Right lobe of liver (tissue), 4 donors: ENCODE data around the gene C1QTNF8.

Experiments
- POLR2A ChIP-seq: fragments of 450-650 bp; IDR thresholded peaks from one replicate; pipeline ENCODE4 v1.6.1; 2017; ENCODE audit warnings: antibody characterized with exemption, mild to moderate bottlenecking
- TF ChIP-seq, protein P1 (sequence below), 4 donors: fragments of 200-600 bp in 3 of 4; fragments of 450-650 bp in 1 of 4; IDR thresholded peaks; one replicate each; pipeline versions ENCODE4 v1.5.1 to v1.8.0; 2016 to 2022; ENCODE audit warnings: antibody characterized with exemption in 4 of 4, mild to moderate bottlenecking in 2 of 4
- donor health status: DM: no; HTN: no; CAD: no.
- donor health status: DM: no; HTN: no; CAD: no.
- donor health status: DM: no; HTN: yes; CAD: no.

DNA sequence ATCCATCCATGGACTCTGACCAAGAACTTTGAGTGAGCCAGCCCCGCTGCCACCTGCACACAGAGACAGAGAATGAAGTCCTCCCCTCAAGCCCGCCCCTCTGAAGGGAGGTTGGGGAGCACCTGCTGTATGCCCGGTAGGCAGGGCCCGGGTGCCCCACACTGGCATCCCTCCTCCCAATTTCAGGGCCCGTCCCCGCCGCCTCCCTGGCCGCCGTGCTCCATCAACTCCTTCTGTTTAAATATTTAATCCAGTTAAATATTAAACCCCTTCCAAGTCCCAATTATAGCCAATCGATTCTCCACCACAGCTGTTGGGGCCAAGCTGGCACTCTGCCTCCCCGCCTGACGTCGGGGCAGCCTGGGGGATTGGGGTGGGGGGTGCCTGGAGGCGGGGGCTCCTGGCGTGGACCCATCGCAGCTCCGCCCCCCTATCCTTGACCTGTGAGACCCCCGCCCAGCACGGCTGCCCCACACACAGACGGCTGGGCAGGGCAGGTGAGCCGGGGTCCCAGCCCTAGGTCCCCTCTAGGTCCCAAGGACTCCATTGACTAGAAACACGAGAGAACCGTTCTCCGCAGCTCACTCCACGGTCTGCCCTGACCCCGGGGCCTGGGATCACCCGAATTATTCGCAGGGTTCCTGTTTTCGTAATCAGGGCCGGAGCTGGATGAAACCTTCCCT, 38.9 kb upstream of the C1QTNF8 start:
- TF ChIP-seq, protein P1, sequence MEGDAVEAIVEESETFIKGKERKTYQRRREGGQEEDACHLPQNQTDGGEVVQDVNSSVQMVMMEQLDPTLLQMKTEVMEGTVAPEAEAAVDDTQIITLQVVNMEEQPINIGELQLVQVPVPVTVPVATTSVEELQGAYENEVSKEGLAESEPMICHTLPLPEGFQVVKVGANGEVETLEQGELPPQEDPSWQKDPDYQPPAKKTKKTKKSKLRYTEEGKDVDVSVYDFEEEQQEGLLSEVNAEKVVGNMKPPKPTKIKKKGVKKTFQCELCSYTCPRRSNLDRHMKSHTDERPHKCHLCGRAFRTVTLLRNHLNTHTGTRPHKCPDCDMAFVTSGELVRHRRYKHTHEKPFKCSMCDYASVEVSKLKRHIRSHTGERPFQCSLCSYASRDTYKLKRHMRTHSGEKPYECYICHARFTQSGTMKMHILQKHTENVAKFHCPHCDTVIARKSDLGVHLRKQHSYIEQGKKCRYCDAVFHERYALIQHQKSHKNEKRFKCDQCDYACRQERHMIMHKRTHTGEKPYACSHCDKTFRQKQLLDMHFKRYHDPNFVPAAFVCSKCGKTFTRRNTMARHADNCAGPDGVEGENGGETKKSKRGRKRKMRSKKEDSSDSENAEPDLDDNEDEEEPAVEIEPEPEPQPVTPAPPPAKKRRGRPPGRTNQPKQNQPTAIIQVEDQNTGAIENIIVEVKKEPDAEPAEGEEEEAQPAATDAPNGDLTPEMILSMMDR (IDR thresholded peaks at IDR 0.05), result no peak
- no peak for TF ChIP-seq POLR2A
